Astrocyte of the cerebellum (primary cell): Measurements from ENCODE around the gene DBN1.

Source experiments
- DNase-seq: peaks from one replicate; pipeline ENCODE4 v3.0.0-alpha.2; 2011; ENCODE audit warnings: low read depth
- H3K4me3 ChIP-seq: 2 replicates; pipeline ENCODE4 v1.5.1; 2011; ENCODE audit warnings: mild to moderate bottlenecking, low read depth, low read length, moderate library complexity
- CTCF ChIP-seq: IDR thresholded peaks from 2 replicates; pipeline ENCODE4 v1.5.1; 2012; ENCODE audit warnings: low read length, low read depth, moderate library complexity, mild to moderate bottlenecking; ENCODE audit errors: missing control alignments
- in situ Hi-C: cut with HindIII; loops from 2 replicates; pipeline ENCODE4 v1.10.0; 2017; ENCODE audit warnings: low sequenced_read_pairs

DBN1 gene

GRCh38 chr5:177442066-177442826 lies 31.2 kb downstream of the DBN1 start:
- DNase-seq: no peak
- H3K4me3 ChIP-seq: no peak overlapping the region
- TF ChIP-seq CTCF: no peak
- in situ Hi-C loops: loop anchor here (5.0 kb wide), 2 partner anchors 35 to 80 kb away; partner anchors contain the start of gene F12

- in situ Hi-C loops: loop anchor here (5.0 kb wide), 2 partner anchors 34 to 79 kb away; partner anchors contain the start of gene F12
- TF ChIP-seq CTCF: no peak
- H3K4me3 ChIP-seq: no peak overlapping the region
- DNase-seq: no peak
Measured at GRCh38 chr5:177440990-177441780, 32.2 kb downstream of the DBN1 start.

- in situ Hi-C loops: loop anchor here (5.0 kb wide), 2 partner anchors 33 to 78 kb away; partner anchors contain the start of gene F12
- DNase-seq: no peak
- no peak for TF ChIP-seq CTCF
- H3K4me3 ChIP-seq: no peak overlapping the region
Measured at GRCh38 chr5:177440211-177440989, 33.0 kb downstream of the DBN1 start.

GRCh38 chr5:177439518-177440053 lies 33.8 kb downstream of the DBN1 start:
- DNase-seq: no peak
- no peak for TF ChIP-seq CTCF
- in situ Hi-C loops: loop anchor here (5.0 kb wide), 2 partner anchors 32 to 77 kb away; partner anchors contain the start of gene F12
- H3K4me3 ChIP-seq: no peak overlapping the region

GRCh38 chr5:177438468-177438867 lies 35.0 kb downstream of the DBN1 start:
- DNase-seq: no peak
- no peak for TF ChIP-seq CTCF
- no peak overlapping the region for H3K4me3 ChIP-seq
- in situ Hi-C loops: no loop called here

GRCh38 chr5:177437623-177438022 lies 35.8 kb downstream of the DBN1 start:
- H3K4me3 ChIP-seq: no peak overlapping the region
- in situ Hi-C loops: no loop called here
- no peak for DNase-seq
- no peak for TF ChIP-seq CTCF
